GM19035 (cell line): ENCODE data around the gene JMJD1C.

ENCODE experiments used
- ATAC-seq: cut with Tn5 transposase; IDR thresholded peaks from one replicate; pipeline ENCODE4 v1.9.1; 2021; ENCODE audit not compliant: unreplicated experiment

JMJD1C gene

GRCh38 chr10:63480237-63480636 lies 14.5 kb upstream of the JMJD1C start:
- ATAC-seq, result no peak

- no peak for ATAC-seq
Measured at GRCh38 chr10:63478564-63478963, 12.8 kb upstream of the JMJD1C start.

- no peak for ATAC-seq
Measured at GRCh38 chr10:63477927-63478326, 12.2 kb upstream of the JMJD1C start.

DNA sequence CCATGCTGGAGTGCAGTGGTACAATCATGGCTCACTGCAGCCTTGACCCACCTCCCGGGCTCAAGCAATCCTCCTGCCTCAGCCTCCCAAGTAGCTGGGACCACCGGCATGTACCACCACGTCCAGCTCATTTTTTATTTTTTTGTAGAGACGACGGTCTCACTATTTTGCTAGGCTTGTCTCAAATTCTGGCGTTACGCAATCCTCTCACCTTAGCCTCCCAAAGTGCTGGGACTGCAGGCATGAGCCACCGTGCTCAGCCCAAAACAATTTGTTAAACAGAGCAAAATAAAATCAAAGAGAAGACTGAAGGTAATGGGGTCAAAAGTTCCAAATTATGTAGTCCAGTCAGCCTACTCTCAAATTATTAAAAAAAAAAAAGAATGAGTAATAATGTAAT lies 8.7 kb upstream of the JMJD1C start:
- ATAC-seq, result no peak

- no peak for ATAC-seq
Measured at GRCh38 chr10:63470928-63471327, 5.2 kb upstream of the JMJD1C start.

- ATAC-seq, result no peak
Measured at GRCh38 chr10:63468947-63469346, 3.2 kb upstream of the JMJD1C start.

DNA sequence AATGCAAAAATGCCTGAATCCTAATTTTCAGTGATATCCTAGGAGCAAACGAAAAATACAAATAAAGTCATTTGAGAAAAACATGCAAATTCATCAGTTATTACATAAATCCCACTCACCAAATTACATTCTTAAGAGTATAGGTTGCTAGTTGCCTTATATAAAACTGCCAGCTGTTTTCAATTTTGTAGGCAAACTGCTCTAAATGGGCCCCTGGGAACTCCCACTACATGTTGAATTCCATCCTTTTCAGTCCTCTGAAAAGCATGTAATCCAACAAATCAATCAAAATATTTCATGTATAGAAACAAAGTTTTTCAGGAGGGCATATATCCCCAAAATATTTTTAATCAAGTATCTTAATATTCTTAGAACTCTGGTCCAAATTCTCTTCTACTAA lies 2.1 kb upstream of the JMJD1C start:
- no peak for ATAC-seq

DNA sequence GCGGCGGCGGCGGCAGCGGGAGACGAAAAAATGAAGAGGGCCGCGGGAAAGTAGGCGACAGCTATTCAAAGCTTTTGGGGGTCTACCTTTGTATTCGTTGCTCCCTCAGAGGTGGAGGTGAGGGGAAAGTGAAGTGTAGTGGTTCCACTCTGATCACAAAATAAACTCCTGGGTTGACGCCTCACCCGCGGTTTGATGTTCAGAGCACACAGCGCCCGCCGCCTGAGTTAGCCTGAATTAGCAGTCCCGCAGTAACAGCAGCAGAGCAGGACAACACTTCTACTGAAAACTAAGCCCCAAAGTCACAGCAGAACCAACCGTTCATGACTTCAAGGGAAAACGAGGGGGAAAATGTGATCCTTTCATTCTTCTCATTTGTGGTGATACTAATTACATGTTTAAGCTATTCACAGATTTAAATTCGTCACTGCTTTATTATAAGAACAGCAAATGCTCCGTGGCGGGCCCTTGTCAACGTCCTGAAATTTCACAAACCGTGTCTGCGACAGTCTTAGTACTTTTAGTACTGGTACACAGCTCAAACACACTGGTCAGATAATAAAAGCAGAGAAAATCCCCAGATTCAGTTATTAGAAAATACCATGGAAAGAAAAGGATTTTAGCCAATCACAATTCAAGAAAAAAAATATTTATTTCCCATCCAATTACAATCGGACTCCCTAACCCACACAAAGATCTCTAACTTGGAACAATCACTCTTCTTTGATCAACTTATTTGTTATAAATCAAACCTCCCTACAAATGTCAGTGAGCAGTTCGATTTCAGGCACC lies 563 bp upstream of the JMJD1C start:
- ATAC-seq, result peak; percentile 29

DNA sequence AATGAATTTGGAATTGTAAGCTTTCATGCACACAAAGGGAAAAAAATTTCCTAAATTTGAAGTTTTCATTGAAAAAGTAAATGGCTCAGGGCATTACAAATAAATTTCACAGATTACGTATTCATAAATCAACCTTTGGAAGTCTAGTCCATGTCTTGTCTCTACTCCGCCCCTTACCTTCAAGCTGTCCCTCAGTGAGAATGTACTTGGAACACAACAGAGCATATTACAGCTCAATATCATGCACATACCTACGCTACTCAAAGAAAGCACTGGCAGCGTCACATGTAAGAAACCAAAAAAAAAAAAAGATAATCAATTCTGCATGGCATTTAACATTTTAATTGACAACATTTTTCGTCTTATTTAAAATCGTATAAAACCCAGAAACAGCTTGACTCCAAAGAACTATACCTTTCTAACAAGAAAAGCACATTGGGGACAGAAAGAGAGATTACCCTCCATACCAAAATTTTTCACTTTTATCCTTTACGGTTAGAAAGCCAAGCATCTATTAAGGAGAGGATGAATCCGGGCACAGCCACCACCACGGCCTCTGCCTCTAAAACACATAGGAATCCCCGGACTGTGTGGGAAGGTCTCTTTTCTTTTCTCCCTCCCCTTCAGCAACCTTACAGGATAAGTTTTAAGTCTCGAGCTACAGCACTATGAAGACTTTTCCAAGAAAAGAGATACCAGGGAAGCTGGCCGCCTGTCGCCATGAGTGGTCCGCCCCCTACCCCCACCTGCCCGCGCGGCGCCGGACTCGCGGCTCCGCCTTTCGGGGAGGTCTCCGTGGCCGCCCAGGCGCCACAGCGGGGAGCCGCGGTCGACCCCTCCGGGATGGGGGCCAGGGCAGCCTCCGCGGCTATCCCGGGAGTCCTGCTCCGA lies 1.1 kb downstream of the JMJD1C start:
- ATAC-seq, result peak; percentile 55

- no peak for ATAC-seq
Measured at GRCh38 chr10:63462442-63462841, 3.3 kb downstream of the JMJD1C start.

GRCh38 chr10:63458177-63458576 lies 7.6 kb downstream of the JMJD1C start:
- no peak for ATAC-seq

- no peak for ATAC-seq
Measured at GRCh38 chr10:63457594-63457993, 8.2 kb downstream of the JMJD1C start.

GRCh38 chr10:63456437-63457210 lies 9.2 kb downstream of the JMJD1C start:
- no peak for ATAC-seq

- no peak for ATAC-seq
Measured at GRCh38 chr10:63455507-63455906, 10.3 kb downstream of the JMJD1C start.

- no peak for ATAC-seq
Measured at GRCh38 chr10:63454631-63455030, 11.1 kb downstream of the JMJD1C start.

DNA sequence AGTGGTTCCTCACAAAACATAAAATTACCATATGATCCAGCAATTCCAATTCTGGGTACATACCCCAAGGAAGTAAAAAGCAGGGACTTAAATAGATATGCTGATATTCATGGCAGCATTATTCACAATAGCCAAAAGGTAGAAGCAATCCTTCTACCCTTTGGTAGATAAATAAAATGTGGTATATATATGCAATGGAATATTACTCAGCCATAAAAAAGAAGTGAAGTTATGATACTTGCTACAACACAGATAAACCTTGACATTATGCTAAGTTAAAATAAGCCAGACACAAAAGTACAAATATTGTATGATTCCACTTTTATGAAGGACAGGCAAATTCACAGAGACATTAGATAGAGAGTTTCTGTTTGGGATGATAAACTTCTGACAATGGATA lies 13.3 kb downstream of the JMJD1C start:
- ATAC-seq, result no peak

GRCh38 chr10:63446716-63447440 lies 18.9 kb downstream of the JMJD1C start:
- ATAC-seq, result no peak

- ATAC-seq, result no peak
Measured at GRCh38 chr10:63441404-63441803, 24.4 kb downstream of the JMJD1C start.

- no peak for ATAC-seq
Measured at GRCh38 chr10:63439607-63440006, 26.2 kb downstream of the JMJD1C start.
